Stimulated activated naive CD8-positive, alpha-beta T cell treated with anti-CD3 and anti-CD28 coated beads, Interleukin-15, Interleukin-2, amounts not matched to agents 100 ng/mL and 50 ng/mL, for 24 hours (primary cell): ENCODE measurements around the gene ADAMTS13.

Source experiments
- H3K27ac Mint-ChIP-seq: one replicate; pipeline ENCODE4 v1.8.0; 2021; ENCODE audit warnings: mild to moderate bottlenecking, mixed read lengths
- H3K27me3 Mint-ChIP-seq: one replicate; pipeline ENCODE4 v1.8.0; 2021; ENCODE audit warnings: mixed read lengths
- H3K36me3 Mint-ChIP-seq: one replicate; pipeline ENCODE4 v1.8.0; 2021; ENCODE audit warnings: low read depth, mixed read lengths
- H3K4me1 Mint-ChIP-seq: one replicate; pipeline ENCODE4 v1.8.0; 2021; ENCODE audit warnings: low read depth, mixed read lengths
- H3K4me3 Mint-ChIP-seq: one replicate; pipeline ENCODE4 v1.8.0; 2021; ENCODE audit warnings: mild to moderate bottlenecking, mixed read lengths
- H3K9me3 Mint-ChIP-seq: one replicate; pipeline ENCODE4 v1.8.0; 2021; ENCODE audit warnings: mixed read lengths

The ADAMTS13 gene

DNA sequence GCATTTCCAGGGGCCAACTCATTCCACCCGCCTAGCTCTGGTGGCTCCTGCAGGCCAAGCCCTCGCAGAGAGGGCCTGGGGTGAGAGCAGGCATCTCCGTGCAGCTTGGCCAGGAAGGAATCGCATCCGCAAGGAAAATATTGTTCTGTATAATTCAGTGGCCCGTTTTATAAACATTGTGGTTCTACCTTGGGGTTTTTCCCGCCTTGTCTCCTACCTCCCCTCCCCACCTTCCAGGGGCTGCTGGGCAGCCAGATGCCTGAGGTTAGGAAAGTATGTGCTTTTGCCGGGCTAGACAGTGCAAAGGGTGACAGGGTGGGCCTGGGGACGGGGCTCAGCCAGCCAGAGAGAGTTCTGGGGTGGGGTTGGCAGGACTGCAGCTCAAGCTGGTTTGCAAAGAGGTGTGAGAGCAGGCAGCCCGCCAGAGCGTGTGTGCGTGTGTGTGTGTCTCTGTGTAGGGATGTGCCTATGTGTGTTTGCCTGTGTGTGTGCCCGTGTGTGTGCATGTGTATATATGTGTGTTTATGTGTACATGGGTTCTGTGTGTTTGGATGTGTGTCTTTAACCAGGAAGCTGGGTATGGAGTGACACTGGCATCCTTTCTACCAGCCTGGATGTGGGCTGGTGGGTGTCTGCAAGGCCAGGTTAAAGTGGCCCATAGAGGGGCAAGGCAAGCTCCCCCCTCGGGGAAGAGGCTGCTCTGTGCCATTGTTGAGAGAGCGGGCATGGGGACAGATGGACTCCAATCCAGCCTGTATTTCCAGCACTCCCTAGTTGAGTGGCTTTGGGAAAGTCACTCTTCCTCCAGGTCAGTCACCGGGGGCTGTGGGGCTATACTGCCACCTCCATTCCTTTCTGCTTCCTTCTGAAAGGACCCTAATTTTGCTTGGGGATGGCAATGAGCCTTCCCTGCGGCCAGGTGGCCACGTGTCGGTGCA, 67.4 kb downstream of the ADAMTS13 start:
- no peaks in the 10 kb centered on the region for H3K36me3 Mint-ChIP-seq
- no peak overlapping the region for H3K27ac Mint-ChIP-seq
- peaks cover 6% of the 10 kb centered on the region for H3K4me1 Mint-ChIP-seq
- no peak overlapping the region for H3K4me3 Mint-ChIP-seq
- no peaks in the 10 kb centered on the region for H3K27me3 Mint-ChIP-seq
- no peaks in the 10 kb centered on the region for H3K9me3 Mint-ChIP-seq

DNA sequence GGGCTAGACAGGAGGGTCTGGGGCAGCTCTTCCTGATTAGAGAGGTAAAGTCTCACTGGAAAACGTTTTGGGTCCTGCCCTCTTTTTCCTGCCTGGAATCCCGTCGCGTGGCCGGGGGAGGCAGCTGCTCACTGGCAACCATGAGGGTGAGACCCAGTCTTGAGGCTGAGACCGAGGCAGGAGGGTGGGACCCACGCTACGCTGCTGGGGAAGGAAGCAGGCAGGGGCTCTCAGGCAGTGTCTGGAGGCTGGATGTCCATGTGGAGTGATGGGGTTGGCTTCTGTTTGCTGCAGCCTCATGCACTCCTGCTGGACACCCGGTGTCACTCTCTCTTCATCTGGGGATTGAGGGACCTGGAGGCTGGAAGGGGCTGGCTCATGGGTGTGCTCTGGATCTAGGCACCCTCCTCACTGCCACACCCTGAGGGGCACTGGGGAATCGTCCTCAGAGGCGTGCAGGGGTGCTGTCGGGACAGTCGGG, 68.1 kb downstream of the ADAMTS13 start:
- Mint-ChIP-seq H3K9me3 (no peaks in the 10 kb centered on the region), H3K27ac (no peak overlapping the region), H3K4me3 (no peak overlapping the region), H3K27me3 (no peaks in the 10 kb centered on the region), H3K4me1 (peaks cover 6% of the 10 kb centered on the region), H3K36me3 (no peaks in the 10 kb centered on the region)

DNA sequence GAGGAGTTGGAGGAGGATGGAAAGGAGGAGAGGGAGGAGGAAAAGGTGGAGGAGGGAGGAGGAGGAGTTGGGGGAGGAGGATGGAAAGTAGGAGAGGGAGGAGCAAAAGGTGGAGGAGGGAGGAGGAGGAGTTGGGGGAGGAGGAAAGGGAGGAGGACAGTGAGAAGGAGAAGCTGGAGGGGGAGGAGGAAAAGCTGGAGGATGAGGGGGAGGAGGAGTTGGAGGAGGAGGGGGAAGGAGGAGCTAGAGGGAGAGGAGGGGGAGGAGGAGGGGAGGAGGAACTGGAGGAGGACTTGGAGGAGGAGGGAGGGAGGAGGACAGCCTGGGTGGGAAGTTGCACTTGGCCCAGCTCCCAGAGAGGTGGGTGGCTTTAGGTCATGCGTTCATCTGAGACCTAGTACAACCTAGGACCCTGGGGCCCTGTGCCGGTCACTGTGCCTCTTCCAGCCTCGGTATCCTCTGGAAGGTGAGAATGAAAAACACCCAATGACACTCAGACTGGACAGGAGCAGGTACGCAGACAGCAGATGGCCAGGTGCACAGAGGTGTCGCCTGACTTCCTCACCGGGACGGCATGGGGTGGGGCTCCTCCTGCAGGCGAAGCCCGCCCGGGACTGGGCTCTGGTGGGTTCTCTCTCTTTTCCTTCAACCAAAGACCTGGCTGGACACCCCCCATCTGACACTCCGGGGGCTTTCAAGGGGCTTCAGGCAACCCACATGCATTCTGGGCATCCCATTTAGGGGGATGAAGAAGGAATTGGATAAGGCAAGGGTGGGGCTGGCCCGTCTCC, 68.9 kb downstream of the ADAMTS13 start:
- no peaks in the 10 kb centered on the region for H3K27me3 Mint-ChIP-seq
- no peak overlapping the region for H3K27ac Mint-ChIP-seq
- H3K9me3 Mint-ChIP-seq = no peaks in the 10 kb centered on the region

DNA sequence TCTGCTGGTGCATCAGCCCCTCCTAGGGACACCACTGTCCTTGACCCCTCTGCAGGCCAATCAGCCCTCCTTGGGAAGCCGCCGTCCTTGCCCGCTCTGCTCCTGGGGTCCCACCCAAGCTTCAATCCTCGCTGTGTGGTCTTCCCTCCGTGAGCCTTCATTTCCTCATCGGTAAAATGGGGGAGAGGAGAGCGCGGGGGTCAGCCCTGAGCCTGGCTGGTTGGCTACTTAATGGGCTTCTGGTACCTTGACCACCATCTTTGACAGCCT, 69.4 kb downstream of the ADAMTS13 start:
- Mint-ChIP-seq H3K4me1 (no peaks in the 10 kb centered on the region), H3K4me3 (no peak overlapping the region), H3K27me3 (no peaks in the 10 kb centered on the region), H3K9me3 (no peaks in the 10 kb centered on the region), H3K27ac (no peak overlapping the region), H3K36me3 (no peaks in the 10 kb centered on the region)

More for the DNA sequence above, 68.9 kb downstream of the ADAMTS13 start:
- H3K36me3 Mint-ChIP-seq = no peaks in the 10 kb centered on the region
- peaks cover 4% of the 10 kb centered on the region for H3K4me1 Mint-ChIP-seq
- no peak overlapping the region for H3K4me3 Mint-ChIP-seq

DNA sequence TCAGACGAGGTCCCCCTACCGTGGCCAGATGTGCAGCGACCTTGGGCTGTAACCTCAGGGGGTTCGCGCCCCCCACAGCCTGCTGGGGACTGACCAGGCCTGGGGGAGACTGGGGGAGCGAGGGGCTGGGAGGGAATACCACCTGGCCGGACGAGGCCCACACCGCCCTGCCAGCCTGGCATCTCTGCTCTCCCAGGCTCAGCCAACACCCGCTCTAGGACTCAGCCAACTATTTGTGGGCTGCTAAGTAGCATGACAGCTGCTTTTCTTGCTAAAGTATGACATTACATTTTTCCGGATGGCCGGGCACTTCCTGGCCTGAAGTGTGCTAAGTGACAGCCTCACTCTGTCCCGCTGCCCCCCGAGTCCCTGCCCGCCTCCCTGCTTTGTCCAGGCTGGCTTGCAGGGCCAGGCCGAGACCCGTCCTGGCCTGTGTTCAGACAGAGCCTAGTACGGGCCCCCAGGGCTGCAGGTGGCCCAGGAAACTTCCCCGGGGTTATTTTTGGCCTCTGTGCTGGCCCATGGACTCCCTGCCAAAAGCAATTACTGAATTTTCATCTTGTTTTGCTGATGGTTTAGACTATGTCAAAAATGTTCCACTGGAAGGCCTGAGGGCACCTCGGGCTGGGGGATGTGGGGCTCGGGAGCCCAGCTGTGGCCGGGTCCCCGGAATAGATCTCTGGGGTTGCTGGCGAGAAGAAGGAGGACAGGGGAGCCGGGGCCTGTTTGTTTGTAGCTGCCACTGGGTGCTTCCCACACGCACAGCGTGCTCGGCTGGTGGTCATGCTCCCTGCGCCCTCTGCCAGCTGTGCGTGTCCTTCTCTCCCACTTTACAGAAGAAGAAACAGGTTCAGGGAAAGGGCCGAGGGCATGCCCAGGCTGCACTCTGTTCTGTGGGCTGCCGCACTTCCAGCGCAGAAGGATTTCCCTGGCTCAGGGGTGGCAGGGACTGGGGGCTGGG, 70.2 kb downstream of the ADAMTS13 start:
- H3K9me3 Mint-ChIP-seq = no peaks in the 10 kb centered on the region
- H3K36me3 Mint-ChIP-seq = no peaks in the 10 kb centered on the region
- no peak overlapping the region for H3K4me3 Mint-ChIP-seq
- H3K27me3 Mint-ChIP-seq = no peaks in the 10 kb centered on the region
- H3K27ac Mint-ChIP-seq = no peak overlapping the region
- H3K4me1 Mint-ChIP-seq = no peaks in the 10 kb centered on the region

DNA sequence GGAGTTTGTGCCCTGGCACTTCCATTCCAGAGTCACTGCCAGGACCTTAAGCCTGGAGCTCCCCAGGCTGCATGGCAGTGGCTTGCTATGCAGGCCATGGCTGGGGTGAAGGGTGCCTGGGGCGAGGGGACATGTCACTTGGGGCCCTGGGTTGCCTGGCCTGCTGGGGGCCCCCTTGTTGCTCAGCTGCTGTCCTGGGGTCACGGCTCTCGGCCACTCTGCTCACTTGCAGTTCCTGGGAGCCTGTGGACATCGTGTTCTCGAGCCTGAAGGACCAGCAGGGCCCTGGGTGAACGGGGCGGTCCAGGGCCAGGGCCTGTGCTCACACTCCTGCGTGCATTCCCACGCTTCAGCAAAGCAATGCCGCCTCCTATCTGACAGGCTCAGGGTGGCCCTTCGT, 71.3 kb downstream of the ADAMTS13 start:
- H3K36me3 Mint-ChIP-seq = no peaks in the 10 kb centered on the region
- H3K27me3 Mint-ChIP-seq = peaks cover under 1% of the 10 kb centered on the region
- H3K27ac Mint-ChIP-seq = no peak overlapping the region
- no peaks in the 10 kb centered on the region for H3K4me1 Mint-ChIP-seq
- H3K9me3 Mint-ChIP-seq = no peaks in the 10 kb centered on the region
- H3K4me3 Mint-ChIP-seq = no peak overlapping the region

DNA sequence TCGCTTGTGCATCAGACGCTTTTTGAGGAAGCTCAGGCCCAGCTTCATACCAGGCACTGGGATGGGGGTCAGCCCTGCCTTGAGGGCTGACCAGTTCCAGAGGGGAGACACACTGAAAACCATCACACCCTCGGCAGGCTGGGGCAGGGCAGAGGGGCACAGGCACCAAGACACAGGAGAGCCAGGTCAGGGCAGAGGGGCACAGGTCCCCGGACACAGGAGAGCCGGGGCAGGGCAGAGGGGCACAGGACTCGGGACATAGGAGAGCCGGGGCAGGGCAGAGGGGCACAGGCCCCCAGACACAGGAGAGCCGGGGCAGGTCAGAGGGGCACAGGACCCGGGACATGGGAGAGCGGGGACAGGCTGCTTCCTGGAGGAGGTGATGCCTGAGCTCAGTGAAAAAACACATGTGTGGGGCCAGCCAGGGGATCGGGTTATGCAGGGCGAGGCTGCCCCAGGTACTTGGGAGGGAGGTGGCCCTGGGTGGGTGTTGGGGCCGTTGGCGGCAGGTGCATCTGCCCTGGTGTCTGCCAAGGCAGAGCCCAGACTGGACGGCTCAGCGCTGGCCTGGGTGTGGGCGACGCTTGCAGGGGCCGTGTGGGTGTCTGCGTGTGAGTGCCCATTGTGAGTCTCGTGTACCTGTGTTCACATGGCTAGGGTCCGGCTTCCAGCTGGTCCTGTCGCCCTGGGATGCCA, 71.8 kb downstream of the ADAMTS13 start:
- peaks cover 3% of the 10 kb centered on the region for H3K27me3 Mint-ChIP-seq
- no peak overlapping the region for H3K4me3 Mint-ChIP-seq
- H3K4me1 Mint-ChIP-seq = no peaks in the 10 kb centered on the region
- no peak overlapping the region for H3K27ac Mint-ChIP-seq
- no peaks in the 10 kb centered on the region for H3K9me3 Mint-ChIP-seq
- H3K36me3 Mint-ChIP-seq = no peaks in the 10 kb centered on the region

DNA sequence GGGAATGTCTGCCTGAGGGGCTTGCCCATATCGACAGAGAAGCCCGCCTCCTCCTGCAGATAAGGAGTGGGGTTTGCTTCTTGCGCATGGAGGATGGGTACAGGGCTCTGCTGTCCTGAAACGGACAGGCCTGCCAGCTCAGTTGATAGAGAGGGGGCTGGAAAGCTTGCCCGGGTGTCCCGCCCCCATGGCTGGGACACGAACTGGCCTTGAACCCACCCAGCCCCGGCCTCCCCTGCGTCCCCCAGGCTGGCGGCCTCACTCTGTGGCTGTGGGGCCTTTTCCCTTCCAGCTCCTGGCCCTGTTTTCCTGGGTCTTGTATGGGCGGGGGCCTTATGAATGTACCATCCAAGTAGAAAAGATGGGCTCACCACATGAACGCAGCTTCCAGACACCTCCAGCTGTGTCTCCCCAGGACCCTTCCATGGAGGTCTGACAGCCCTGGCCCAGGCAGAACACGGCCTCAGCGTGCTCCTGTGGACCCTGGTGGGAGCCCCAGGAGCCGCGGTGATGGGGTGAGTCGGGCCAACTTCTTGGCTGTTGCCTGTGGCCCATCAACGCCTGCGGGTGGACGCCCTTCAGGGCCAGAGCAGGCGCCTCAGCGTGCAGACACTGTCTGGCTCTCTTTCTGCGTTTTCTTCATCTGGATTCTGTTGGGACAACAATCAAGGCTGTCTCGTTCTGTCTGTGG, 72.6 kb downstream of the ADAMTS13 start:
- Mint-ChIP-seq H3K27me3 (peaks cover 3% of the 10 kb centered on the region), H3K36me3 (no peaks in the 10 kb centered on the region), H3K9me3 (no peaks in the 10 kb centered on the region), H3K4me3 (no peak overlapping the region), H3K4me1 (no peaks in the 10 kb centered on the region), H3K27ac (no peak overlapping the region)

DNA sequence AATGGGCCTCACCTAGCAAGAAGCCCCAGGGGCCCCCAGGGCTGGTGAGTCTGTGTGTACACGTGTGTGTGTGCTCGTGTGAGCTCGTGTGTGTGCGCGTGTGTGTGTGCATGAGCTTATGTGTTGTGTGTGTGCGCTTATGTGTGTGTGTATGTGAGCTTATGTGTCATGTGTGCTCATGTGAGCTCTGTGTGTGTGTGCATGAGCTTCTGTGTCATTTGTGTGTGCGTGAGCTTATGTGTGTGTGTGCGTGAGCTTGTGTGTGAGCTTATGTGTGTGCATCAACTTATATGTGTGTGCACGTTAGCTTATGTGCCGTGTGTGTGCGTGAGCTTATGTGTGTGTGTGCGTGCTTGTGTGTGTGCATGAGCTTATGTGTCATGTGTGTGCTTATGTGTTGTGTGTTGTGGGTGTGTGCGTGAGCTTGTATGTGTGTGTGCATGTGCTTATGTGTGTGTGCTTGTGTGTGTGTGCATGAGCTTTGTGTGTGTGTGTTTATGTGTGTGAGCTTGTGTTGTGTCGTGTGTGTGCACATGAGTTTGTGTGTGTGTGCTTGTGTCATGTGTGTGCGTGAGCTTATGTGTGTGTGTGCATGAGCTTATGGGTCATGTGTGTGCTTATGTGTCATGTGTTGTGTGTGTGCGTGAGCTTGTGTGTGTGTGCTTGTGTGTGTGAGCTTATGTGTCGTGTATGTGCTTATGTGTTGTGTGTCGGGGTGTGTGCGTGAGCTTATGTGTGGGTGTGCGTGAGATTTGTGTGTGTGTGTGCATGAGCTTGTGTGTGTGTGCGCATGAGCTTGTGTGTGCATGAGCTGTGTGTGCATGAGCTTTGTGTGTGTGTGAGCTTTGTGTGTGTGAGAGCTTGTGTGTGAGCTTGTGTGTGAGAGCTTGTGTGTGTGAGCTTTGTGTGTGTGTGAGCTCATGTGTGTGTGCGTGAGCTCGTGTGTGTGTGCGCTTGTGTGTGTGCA, 73.4 kb downstream of the ADAMTS13 start:
- Mint-ChIP-seq H3K27ac (no peak overlapping the region), H3K4me1 (no peaks in the 10 kb centered on the region), H3K27me3 (peaks cover 3% of the 10 kb centered on the region), H3K4me3 (no peak overlapping the region), H3K36me3 (no peaks in the 10 kb centered on the region), H3K9me3 (no peaks in the 10 kb centered on the region)

DNA sequence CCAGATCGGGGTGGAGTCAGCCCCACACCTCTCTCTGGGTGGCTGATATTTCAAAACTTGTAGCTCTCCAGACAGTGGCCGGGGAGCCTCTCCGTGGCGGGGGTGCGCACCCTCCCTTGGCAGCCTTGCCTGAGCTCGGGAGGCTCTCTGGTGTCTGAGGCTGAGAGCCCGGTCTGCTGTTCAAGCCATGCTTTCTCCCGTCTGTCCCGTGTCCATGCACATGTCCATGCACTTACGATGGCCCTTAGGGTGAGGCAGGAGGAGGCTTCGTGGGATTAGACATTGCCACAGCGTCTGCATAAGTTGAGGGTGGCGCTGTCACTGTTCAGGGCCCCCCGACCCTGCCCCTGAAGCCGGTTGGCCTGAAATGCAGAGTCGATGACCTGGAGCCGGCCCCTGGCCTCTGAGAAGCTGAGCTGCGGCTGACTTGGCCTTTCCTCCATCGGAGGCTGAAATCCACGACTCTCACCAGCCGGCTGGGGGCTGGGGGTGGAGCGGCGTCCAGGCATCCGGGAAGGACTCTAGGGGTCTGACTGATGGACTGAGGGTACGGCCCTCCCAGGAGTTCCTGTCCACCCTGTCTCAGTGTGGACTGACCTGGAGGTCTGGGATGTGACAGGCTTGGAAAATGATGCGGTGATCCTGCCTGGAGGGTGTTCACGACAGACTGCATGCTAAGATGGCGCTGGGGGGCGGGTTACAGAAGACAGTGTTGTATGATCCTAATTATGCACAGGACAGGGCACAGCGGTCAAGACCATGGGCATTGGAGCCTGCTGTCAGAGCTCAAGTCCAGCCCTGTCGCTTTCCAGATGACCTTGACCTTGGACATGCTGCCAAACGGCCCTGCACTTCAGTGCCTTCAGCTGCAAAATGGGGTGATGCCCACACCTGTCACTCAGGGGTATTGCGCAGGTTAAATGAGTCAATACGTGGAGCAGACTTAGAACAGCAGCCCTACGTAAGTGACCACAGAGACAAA, 75.0 kb downstream of the ADAMTS13 start:
- no peaks in the 10 kb centered on the region for H3K4me1 Mint-ChIP-seq
- no peak overlapping the region for H3K4me3 Mint-ChIP-seq
- H3K27ac Mint-ChIP-seq = no peak overlapping the region
- peaks cover 10% of the 10 kb centered on the region for H3K9me3 Mint-ChIP-seq
- peaks cover 3% of the 10 kb centered on the region for H3K27me3 Mint-ChIP-seq
- no peaks in the 10 kb centered on the region for H3K36me3 Mint-ChIP-seq

DNA sequence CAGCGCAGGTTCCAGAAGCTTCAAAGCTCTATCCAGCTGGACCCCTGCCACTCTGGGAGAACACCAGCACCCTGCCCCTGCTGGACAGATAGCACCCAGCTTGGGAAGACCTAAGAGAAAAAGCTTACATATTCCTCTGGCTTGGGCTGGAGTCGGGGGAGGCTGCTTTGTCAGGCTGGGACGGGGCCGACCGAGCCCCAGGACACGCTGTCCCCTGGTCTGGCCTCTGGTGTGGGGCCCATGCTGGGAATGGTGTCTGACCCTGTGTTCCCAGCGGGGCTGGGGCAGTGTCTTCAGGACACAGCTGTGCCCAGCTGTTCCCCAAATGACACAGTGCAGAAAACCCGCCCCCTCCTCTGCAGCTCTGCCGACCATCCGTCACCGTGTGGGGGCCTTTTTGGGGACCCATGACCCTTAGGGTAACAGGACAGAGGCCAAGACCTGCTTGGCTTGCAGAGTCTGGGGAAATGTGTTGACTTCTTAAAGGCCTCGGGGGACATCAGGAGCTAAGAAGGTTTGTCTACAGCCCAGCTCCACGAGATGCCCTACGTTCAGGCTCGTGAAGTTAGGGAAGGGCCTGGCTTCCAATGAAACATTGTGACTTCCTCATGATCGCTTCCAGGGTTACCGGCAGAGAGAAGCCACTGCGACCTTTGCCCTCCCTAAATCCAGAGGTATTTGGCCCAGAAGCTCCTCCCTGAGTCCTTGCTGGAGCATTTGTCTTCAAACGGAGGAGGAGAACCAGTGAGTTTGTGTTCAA, 77.1 kb downstream of the ADAMTS13 start:
- H3K4me3 Mint-ChIP-seq = no peak overlapping the region
- no peaks in the 10 kb centered on the region for H3K4me1 Mint-ChIP-seq
- no peak overlapping the region for H3K27ac Mint-ChIP-seq
- peaks cover 13% of the 10 kb centered on the region for H3K9me3 Mint-ChIP-seq
- peaks cover 3% of the 10 kb centered on the region for H3K27me3 Mint-ChIP-seq
- no peaks in the 10 kb centered on the region for H3K36me3 Mint-ChIP-seq
